WTC11 (cell line): Measurements from ENCODE around the gene DNAJC5G. TPM values are rescaled to one million over a fixed set of nuclear protein-coding genes. Genes with fewer than 3 reads are reported as not detected.

Source experiments
- ATAC-seq: fragments of 200-7000 bp; cut with Tn5 transposase; 2 replicates; pipeline ENCODE4 v1.10.0; 2021; ENCODE audit warnings: mild to moderate bottlenecking, moderate library complexity
- CTCF ChIA-PET: fragments of 300-600 bp; sonication (Branson Sonifier 250); formaldehyde crosslinking; loops from one replicate; lab custom pipeline; 2021; ENCODE audit warnings: antibody characterized with exemption; lab: Charles Lee
- POLR2A ChIA-PET: fragments of 350-600 bp; sonication (Branson Sonifier 250); formaldehyde crosslinking; loops from one replicate; lab custom pipeline; 2021; ENCODE audit warnings: antibody characterized with exemption; lab: Charles Lee
- DNase-seq: peaks from one replicate; pipeline ENCODE4 v3.0.0; 2021; ENCODE audit warnings: low spot score
- H3K27ac Mint-ChIP-seq: 2 replicates; pipeline ENCODE4 v1.8.0; 2021; ENCODE audit warnings: mixed read lengths
- H3K27me3 Mint-ChIP-seq: 2 replicates; pipeline ENCODE4 v1.8.0; 2021; ENCODE audit warnings: low read depth, mild to moderate bottlenecking, moderate library complexity, mixed read lengths
- H3K36me3 Mint-ChIP-seq: 2 replicates; pipeline ENCODE4 v1.8.0; 2021; ENCODE audit warnings: mixed read lengths
- H3K4me1 Mint-ChIP-seq: 2 replicates; pipeline ENCODE4 v1.8.0; 2022; ENCODE audit warnings: mixed read lengths
- H3K4me3 Mint-ChIP-seq: 2 replicates; pipeline ENCODE4 v1.8.0; 2021; ENCODE audit warnings: mild to moderate bottlenecking, moderate library complexity, mixed read lengths
- H3K9me3 Mint-ChIP-seq: 2 replicates; pipeline ENCODE4 v1.8.0; 2021; ENCODE audit warnings: mixed read lengths
- ATF1 ChIP-seq: sonication (generic); formaldehyde crosslinking; IDR thresholded peaks from 2 replicates; pipeline ENCODE4 v1.8.1; 2023; ENCODE audit warnings: mild to moderate bottlenecking, moderate library complexity, missing genetic modification reagents
- ATF2 ChIP-seq: sonication (generic); formaldehyde crosslinking; IDR thresholded peaks from 2 replicates; pipeline ENCODE4 v1.8.1; 2022; ENCODE audit warnings: low read depth, missing genetic modification reagents, borderline replicate concordance
- CREB1 ChIP-seq: sonication (generic); formaldehyde crosslinking; IDR thresholded peaks from 2 replicates; pipeline ENCODE4 v1.8.0; 2023; ENCODE audit warnings: mild to moderate bottlenecking, missing genetic modification reagents
- ELF4 ChIP-seq: sonication (generic); formaldehyde crosslinking; IDR thresholded peaks from 2 replicates; pipeline ENCODE4 v1.8.1; 2022; ENCODE audit warnings: low read depth, mild to moderate bottlenecking, moderate library complexity, missing genetic modification reagents
- EMX1 ChIP-seq: fragments of 250-450 bp; sonication (Bioruptor Pico); IDR thresholded peaks from 2 replicates; pipeline ENCODE4 v1.8.0; 2021; ENCODE audit warnings: mild to moderate bottlenecking
- ERG ChIP-seq: fragments of 250-450 bp; sonication (Bioruptor Pico); IDR thresholded peaks from 2 replicates; pipeline ENCODE4 v1.8.0; 2021; ENCODE audit warnings: mild to moderate bottlenecking
- FOXJ3 ChIP-seq: sonication (generic); formaldehyde crosslinking; IDR thresholded peaks from 2 replicates; pipeline ENCODE4 v1.9.0; 2021; ENCODE audit warnings: missing genetic modification reagents, mild to moderate bottlenecking, borderline replicate concordance
- FOXK1 ChIP-seq: sonication (generic); formaldehyde crosslinking; IDR thresholded peaks from 2 replicates; pipeline ENCODE4 v1.8.0; 2022; ENCODE audit warnings: mild to moderate bottlenecking, moderate library complexity, missing genetic modification reagents
- FOXP1 ChIP-seq: sonication (generic); formaldehyde crosslinking; IDR thresholded peaks from 2 replicates; pipeline ENCODE4 v1.8.0; 2022; ENCODE audit warnings: missing genetic modification reagents, mild to moderate bottlenecking, moderate library complexity, borderline replicate concordance
- IRF2 ChIP-seq: sonication (generic); formaldehyde crosslinking; IDR thresholded peaks from 2 replicates; pipeline ENCODE4 v1.8.0; 2022; ENCODE audit warnings: low read depth, missing genetic modification reagents, borderline replicate concordance
- JAZF1 ChIP-seq: fragments of 250-450 bp; sonication (Bioruptor Pico); IDR thresholded peaks from 2 replicates; pipeline ENCODE4 v1.9.0; 2021; ENCODE audit warnings: moderate library complexity, mild to moderate bottlenecking, inconsistent platforms
- JUN ChIP-seq: sonication (generic); formaldehyde crosslinking; IDR thresholded peaks from 2 replicates; pipeline ENCODE4 v1.8.0; 2023; ENCODE audit warnings: mild to moderate bottlenecking, missing genetic modification reagents
- NFATC4 ChIP-seq: fragments of 250-450 bp; sonication (Bioruptor Pico); IDR thresholded peaks from 2 replicates; pipeline ENCODE4 v1.9.0; 2021; ENCODE audit warnings: mild to moderate bottlenecking
- NFE2L1 ChIP-seq: sonication (generic); formaldehyde crosslinking; IDR thresholded peaks from 2 replicates; pipeline ENCODE4 v1.8.1; 2023; ENCODE audit warnings: missing genetic modification reagents
- NR1H2 ChIP-seq: sonication (generic); formaldehyde crosslinking; IDR thresholded peaks from 2 replicates; pipeline ENCODE4 v1.9.0; 2021; ENCODE audit warnings: mild to moderate bottlenecking, moderate library complexity, missing genetic modification reagents
- SP1 ChIP-seq: sonication (generic); formaldehyde crosslinking; conservative IDR thresholded peaks from 2 replicates; pipeline ENCODE4 v1.8.1; 2022; ENCODE audit warnings: missing genetic modification reagents
- TEAD1 ChIP-seq: sonication (generic); formaldehyde crosslinking; IDR thresholded peaks from 2 replicates; pipeline ENCODE4 v1.8.0; 2022; ENCODE audit warnings: mild to moderate bottlenecking, missing genetic modification reagents
- ZBTB43 ChIP-seq: sonication (generic); formaldehyde crosslinking; IDR thresholded peaks from 2 replicates; pipeline ENCODE4 v1.8.1; 2023; ENCODE audit warnings: mild to moderate bottlenecking, missing genetic modification reagents
- ZNF232 ChIP-seq: sonication (generic); formaldehyde crosslinking; IDR thresholded peaks from 2 replicates; pipeline ENCODE4 v1.8.0; 2022; ENCODE audit warnings: mild to moderate bottlenecking, missing genetic modification reagents
- ZNF396 ChIP-seq: fragments of 250-450 bp; sonication (Bioruptor Pico); IDR thresholded peaks from 2 replicates; pipeline ENCODE4 v1.8.0; 2021; ENCODE audit warnings: mild to moderate bottlenecking, moderate library complexity, borderline replicate concordance
- ZNF671 ChIP-seq: fragments of 250-450 bp; sonication (Bioruptor Pico); IDR thresholded peaks from 2 replicates; pipeline ENCODE4 v1.8.0; 2021; ENCODE audit warnings: mild to moderate bottlenecking
- total RNA-seq: library from RNA; stranded (reverse); gene quantifications from 3 replicates; pipeline ENCODE4 v1.2.3, GENCODE V29; 2021
- TF ChIP-seq, protein P1 (sequence below): sonication (generic); formaldehyde crosslinking; IDR thresholded peaks from 2 replicates; pipeline ENCODE4 v1.8.0; 2022; ENCODE audit warnings: mild to moderate bottlenecking, missing genetic modification reagents
- TF ChIP-seq, protein P2 (sequence below): sonication (generic); formaldehyde crosslinking; IDR thresholded peaks from 2 replicates; pipeline ENCODE4 v1.8.0; 2022; ENCODE audit warnings: mild to moderate bottlenecking, missing genetic modification reagents
- TF ChIP-seq, protein P3 (sequence below): sonication (generic); formaldehyde crosslinking; IDR thresholded peaks from 2 replicates; pipeline ENCODE4 v1.8.0; 2022; ENCODE audit warnings: mild to moderate bottlenecking, missing genetic modification reagents
- TF ChIP-seq, protein P4 (sequence below): fragments of 200-600 bp; IDR thresholded peaks from 2 replicates; pipeline ENCODE4 v1.8.0; 2022; ENCODE audit warnings: antibody characterized with exemption

Gene DNAJC5G
- total RNA-seq, 1 experiment from 2014 or later, result 0.44 TPM

- TF ChIP-seq EMX1 (CRISPR knock-in tag) (peak; percentile 88), FOXK1 (peak; percentile 90), ZNF671 (CRISPR knock-in tag) (peak; percentile 48; the same call in 1 of the 2 replicates), ZNF396 (CRISPR knock-in tag) (no peak), NR1H2 (CRISPR knock-in tag) (no peak), NFE2L1 (CRISPR knock-in tag) (0 out of 2 replicates have a peak, but pooled peaks have one; percentile 18), CREB1 (peak; percentile 6; the same call in 1 of the 2 replicates), ZBTB43 (peak; percentile 49; the same call in 1 of the 2 replicates)
- TF ChIP-seq, protein P1, sequence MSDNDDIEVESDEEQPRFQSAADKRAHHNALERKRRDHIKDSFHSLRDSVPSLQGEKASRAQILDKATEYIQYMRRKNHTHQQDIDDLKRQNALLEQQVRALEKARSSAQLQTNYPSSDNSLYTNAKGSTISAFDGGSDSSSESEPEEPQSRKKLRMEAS (CRISPR knock-in tag), result peak; percentile 66
- TF ChIP-seq, protein P2, sequence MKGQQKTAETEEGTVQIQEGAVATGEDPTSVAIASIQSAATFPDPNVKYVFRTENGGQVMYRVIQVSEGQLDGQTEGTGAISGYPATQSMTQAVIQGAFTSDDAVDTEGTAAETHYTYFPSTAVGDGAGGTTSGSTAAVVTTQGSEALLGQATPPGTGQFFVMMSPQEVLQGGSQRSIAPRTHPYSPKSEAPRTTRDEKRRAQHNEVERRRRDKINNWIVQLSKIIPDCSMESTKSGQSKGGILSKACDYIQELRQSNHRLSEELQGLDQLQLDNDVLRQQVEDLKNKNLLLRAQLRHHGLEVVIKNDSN (CRISPR knock-in tag), result peak; percentile 97
These were observed 47.7 kb downstream of the DNAJC5G start, which contains the start of gene MPV17 (continued) for GRCh38 chr2:27322766-27323595.

DNA sequence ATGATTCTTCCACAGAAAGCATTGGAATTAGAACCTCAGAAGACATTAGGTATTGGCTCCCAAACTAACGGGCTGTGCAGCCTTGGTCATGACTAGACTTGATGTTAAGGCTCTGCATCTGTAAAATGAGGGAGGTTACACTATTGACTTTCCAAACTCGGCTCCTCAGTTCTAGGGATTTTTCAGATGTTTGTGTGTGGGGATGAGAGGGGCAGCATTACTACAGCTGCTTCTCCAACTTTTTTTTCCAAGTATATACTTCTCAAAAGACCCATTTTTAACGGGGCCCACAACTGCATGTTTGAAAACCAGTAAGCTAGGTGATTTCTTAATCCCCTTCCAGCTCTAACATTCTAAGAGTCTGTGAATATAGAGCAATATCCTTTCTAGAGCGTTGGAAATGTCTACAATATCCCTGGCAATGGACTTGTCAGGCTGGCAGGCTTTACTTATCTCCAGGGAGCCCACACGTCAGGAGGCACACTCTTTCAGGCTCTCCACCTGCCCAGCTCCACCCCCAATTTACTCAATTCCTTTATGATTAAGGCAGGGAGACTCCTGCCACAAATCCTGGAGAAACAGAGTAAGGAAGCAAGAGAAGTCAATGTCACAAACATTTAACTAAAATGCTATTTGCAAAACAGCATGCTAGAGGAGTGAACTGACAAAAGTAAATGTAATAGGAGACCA lies 48.5 kb downstream of the DNAJC5G start:
- Mint-ChIP-seq H3K4me1 (peaks cover 11% of the 10 kb centered on the region), H3K4me3 (peak overlapping the region; percentile 99), H3K9me3 (no peaks in the 10 kb centered on the region), H3K36me3 (peaks cover 28% of the 10 kb centered on the region)
- DNase-seq, result no peak
- POLR2A ChIA-PET, result interaction anchor here (0.7 to 1.3 kb wide), 2 partner anchors 11 to 103 kb away, joined by 3 read pairs; no protein-coding TSS in a partner anchor
- ATAC-seq, result no peak
- TF ChIP-seq JUN (CRISPR knock-in tag) (no peak), IRF2 (CRISPR knock-in tag) (no peak), ZNF232 (CRISPR knock-in tag) (no peak), SP1 (CRISPR knock-in tag) (no peak), NFATC4 (CRISPR knock-in tag) (no peak), ATF2 (CRISPR knock-in tag) (no peak), ELF4 (CRISPR knock-in tag) (no peak), JAZF1 (CRISPR knock-in tag) (no peak), CREB1 (no peak), FOXK1 (no peak), ERG (CRISPR knock-in tag) (no peak), TEAD1 (no peak), FOXP1 (no peak), ATF1 (no peak), FOXJ3 (CRISPR knock-in tag) (no peak)
- TF ChIP-seq, protein P3, sequence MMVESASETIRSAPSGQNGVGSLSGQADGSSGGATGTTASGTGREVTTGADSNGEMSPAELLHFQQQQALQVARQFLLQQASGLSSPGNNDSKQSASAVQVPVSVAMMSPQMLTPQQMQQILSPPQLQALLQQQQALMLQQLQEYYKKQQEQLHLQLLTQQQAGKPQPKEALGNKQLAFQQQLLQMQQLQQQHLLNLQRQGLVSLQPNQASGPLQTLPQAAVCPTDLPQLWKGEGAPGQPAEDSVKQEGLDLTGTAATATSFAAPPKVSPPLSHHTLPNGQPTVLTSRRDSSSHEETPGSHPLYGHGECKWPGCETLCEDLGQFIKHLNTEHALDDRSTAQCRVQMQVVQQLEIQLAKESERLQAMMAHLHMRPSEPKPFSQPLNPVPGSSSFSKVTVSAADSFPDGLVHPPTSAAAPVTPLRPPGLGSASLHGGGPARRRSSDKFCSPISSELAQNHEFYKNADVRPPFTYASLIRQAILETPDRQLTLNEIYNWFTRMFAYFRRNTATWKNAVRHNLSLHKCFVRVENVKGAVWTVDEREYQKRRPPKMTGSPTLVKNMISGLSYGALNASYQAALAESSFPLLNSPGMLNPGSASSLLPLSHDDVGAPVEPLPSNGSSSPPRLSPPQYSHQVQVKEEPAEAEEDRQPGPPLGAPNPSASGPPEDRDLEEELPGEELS, result no peak
- TF ChIP-seq, protein P4, sequence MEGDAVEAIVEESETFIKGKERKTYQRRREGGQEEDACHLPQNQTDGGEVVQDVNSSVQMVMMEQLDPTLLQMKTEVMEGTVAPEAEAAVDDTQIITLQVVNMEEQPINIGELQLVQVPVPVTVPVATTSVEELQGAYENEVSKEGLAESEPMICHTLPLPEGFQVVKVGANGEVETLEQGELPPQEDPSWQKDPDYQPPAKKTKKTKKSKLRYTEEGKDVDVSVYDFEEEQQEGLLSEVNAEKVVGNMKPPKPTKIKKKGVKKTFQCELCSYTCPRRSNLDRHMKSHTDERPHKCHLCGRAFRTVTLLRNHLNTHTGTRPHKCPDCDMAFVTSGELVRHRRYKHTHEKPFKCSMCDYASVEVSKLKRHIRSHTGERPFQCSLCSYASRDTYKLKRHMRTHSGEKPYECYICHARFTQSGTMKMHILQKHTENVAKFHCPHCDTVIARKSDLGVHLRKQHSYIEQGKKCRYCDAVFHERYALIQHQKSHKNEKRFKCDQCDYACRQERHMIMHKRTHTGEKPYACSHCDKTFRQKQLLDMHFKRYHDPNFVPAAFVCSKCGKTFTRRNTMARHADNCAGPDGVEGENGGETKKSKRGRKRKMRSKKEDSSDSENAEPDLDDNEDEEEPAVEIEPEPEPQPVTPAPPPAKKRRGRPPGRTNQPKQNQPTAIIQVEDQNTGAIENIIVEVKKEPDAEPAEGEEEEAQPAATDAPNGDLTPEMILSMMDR, result no peak
- TF ChIP-seq, protein P1 (CRISPR knock-in tag), result no peak
- TF ChIP-seq, all 79 proteins: peak for 0
- CTCF ChIA-PET, result interaction anchor here (1.1 to 2.1 kb wide), 2 partner anchors 22 to 73 kb away, joined by 4 to 7 read pairs; no protein-coding TSS in a partner anchor
- Mint-ChIP-seq H3K27ac (peak overlapping the region; percentile 94), H3K27me3 (no peaks in the 10 kb centered on the region)
